ENCODE results near the gene SORCS2.

The SORCS2 gene

DNA sequence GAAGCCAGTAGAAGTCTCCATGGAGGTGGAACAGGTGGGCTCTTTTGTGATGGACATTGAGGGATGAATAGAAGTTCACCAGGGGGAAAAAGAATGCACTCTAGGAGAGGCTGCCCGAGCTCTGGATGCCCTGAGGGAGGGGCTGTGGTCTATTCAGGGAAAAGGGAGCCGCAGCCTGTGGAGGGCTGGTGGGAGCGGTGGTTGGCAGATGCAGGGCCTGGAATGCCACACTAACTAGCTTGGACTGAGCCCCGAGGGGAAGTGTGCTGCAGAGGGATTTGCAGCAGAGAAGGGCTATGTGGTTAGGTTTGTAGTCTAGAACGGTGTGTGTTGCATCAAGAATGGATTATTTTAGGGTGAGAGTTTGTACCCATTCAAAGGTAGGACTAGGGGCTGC is 271.9 kb downstream of the SORCS2 start:
- no peak for DNase-seq

DNA sequence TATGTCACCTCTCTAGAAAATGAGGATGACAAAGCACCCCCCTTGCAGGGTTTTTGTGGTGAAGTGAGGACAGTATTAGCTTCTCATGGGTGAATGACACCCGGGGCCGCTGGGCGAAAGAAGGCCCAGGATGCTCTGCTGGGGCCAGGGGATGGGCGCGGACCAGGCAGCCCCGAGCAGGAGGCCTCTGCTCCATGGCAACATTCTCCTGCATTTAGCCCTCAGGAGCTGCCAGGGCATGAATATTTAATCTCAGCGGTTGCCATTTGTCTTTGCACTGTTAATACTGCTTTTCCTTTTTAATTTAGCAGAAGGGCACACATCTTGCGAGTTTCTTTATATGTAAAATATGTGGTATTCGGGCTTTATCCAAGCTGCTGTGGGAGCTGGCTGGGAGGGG is 272.7 kb downstream of the SORCS2 start:
- DNase-seq, result no peak

DNA sequence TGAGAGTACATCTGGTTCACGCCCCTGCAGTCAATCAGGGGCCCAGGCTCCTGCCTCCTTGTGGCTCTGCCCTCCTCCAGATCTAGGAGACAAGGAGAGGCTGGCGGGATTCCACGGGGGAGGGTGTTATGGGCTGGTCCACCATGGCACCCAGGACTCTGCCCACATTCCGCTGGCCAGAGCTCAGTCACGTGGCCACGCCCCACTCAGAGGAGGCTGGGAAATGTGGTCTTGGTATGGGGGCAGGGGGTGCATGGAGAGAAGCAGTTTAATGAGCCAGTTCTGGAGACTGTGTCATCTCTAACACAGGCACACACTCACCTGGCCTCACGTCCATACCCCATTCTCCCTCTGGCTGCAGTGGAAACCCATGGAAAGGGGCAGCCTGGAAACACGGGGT is 273.9 kb downstream of the SORCS2 start:
- no peak for DNase-seq

DNA sequence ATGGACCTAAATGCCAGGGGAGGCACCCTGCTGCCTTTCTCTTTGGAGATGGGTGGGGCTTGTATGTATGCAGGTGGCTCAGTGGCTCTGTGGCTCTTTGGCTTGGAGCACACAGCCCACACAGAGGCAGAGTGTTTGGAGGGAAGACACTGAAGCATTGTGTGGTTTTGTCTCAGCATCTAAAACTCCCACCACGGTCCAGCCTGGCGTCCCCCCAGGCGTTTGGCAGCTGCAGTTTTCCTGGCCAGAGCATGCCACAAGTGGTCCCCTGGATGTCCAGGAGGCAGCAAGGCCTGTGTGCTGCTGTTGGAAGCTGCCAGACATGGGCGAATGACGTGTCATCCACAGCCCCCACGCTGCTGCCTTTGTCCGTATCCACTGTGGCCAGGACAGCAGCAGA is 274.6 kb downstream of the SORCS2 start:
- DNase-seq, result no peak

DNA sequence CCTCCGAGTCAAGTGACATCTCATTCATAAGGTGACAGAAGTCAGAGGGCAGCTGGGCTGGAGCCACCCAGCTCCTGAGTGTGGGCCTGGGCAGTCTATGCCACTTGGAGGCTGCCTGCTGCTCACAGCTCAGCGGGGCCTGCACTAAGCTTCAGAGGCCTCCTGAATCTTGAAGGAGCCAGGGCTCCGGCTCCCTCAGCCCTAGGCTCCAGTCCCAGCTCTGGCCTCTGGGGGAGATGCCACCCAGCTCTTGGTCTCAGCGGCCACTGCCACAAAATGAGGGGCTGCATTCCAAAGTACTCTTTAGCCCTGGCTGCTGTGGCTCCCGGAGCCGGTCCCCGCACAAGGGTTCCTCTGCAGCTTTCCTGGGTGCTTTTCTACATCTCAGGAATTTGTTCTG is 275.1 kb downstream of the SORCS2 start:
- DNase-seq, result no peak

DNA sequence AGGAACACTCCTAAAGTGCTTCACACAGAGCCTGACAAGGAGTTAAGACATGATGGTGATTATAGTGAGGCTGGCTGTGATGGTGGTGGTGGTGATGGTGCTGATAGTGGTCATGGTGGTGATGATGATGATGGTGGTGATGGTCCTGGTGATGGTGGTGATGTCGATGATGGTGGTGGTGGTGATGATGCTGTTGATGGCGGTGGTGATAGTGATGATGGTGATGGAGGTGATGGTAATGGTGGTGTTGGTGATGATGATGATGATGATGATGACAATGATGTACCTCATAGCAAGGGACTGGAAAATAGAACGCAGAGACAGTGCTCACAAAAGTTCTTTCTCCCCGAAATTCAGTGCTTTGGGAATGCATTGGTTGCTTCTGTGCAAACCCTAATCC is 276.7 kb downstream of the SORCS2 start:
- DNase-seq, result no peak

DNA sequence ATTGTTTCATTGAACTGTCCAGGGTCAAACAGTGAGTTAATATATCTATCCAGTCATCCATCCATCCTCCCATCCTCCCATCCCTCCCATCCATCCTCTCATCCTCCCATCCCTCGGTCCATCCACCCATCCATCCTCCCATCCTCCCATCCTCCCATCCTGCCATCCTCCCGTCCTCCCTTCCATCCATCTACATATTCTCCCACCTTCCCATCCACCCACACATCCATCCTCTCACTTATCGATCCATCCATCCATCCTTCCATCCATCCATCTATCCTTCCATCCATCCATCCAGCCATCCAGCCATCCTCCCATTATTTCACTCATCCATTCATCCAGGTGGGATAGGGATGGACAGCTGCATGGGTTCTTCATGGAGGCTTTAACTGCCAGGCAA is 277.8 kb downstream of the SORCS2 start:
- no peak for DNase-seq

DNA sequence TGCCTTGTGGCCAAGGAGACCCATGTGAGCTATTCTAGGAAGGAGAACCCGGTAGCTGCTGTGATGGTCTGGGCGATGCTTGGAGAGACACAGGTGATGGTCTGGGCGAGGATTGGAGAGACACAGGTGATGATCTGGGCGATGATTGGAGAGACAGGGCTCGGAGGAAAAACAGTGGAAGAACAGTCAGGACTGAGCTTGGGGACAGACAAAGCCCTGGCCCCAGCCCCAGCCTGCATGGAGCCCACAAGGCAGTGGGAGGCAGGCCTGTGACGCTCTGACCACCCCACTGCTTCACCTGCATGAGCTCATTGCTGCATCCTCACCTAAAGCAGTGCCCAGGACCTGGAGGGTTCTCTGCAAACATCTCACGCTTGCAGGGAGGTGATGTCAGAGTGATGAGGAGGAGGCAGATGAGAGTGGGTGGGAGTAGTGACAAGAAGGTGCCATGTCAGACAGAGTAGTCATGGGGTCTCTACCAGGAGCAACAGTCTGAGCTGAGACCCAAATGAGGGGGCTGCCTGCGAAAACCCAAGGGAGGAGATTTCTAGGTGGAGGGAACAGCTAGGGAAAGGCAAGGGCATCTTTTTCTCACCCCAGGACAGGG is 278.3 kb downstream of the SORCS2 start:
- no peak for DNase-seq

DNA sequence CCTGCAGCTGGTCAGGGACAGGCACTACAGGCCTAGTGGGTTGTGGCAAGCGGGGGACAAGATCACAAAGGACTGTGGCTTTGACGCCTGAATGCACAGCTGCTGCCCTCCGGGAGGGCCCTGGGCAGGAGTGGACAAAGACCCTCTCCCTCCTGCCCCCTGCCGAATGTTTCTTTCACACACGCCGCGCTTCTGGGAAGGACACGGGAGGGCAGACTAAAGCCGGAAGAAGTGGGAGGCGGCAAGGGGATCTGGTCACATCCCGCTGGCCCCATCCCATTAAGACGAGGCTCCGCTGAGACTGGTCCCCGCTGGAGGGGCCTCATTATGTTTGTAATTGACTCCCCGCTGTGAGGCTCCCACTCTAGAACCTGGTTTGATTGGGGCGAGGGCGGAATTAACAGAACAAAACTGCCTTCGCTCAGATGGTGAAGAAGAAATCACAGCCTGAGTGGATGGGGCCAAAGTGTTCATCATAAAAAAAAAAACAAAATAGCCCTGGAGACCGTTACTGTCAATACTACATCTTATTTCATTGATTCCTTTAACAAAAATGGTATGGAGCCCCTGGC is 280.2 kb downstream of the SORCS2 start:
- DNase-seq, result no peak

DNA sequence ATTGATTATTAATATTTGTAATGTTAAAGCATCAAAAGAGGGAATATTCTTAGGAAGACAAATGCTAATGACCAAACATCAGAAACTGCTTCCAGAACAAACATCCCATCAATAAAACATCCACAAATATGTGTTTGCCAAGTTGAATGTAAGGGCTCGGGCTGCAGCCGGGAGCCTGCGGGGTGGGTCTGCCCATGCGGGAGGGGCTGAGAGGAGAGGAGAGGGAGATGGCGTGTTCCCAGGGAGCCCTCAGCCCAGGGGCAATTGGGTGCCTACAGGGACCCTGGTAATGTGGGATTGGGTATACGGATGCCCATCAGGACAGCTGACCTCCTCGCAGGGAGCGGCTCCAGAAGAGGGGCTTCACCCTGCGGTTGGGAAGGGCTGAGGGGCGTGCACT is 280.7 kb downstream of the SORCS2 start:
- no peak for DNase-seq

DNA sequence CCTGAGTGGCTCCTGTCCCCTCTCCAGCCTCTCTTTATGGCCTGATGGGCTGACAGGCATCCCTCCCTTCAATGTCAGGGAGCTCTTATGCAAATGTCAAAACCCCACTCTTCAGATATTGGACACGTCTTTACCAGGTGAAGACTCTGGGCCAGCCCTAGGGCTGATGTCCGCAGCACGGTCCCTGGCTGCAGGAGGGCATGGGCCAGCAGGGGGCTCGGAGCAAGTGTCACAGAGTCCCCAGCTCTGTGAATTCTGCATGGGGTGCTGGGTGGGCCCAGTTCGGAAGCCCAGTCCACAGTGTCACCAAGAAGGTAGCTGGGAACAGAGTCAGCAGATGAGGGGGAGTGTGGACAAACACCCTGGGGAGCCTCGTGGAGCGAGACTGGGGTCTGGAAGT is 282.0 kb downstream of the SORCS2 start:
- no peak for DNase-seq

DNA sequence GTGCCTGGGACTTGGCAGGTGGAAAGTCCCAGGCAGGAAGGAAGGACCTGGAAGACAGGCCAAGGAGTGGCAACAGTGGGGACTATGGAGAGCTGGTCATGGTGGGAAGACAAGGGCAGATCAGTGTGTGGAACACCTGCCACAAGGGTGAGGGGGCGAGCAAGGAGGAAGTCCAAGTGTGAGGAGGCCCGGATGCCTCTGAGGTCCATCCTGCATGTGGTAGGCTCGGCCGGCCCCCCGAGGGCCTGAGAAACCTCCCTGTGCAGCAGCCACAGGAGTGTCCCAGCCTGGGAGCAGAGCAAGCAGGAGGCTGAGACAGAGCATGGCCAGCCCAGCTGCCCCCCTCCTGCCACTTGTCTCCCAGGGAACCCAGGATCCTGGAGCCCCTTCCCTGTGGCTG is 282.9 kb downstream of the SORCS2 start:
- DNase-seq, result no peak

DNA sequence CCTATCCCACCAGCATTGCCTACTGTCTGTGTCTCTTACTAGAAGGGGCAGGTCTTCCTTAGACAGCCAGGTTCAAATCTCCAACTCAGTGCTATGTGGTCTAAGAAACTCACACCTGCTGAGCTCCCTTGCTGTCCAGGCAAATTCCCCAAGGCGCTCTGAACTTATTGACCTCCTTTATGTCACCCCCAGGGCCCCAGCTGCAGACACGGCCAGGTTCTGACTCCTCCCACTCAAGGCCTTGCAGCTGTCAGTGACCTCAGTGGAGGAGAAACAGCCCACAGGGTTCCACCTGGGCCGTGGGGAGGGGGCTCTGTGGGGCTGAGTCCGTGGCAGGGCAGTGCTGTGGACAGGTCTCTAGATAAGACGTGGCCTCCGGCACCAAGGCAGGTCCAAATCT is 284.5 kb downstream of the SORCS2 start:
- DNase-seq, result no peak

DNA sequence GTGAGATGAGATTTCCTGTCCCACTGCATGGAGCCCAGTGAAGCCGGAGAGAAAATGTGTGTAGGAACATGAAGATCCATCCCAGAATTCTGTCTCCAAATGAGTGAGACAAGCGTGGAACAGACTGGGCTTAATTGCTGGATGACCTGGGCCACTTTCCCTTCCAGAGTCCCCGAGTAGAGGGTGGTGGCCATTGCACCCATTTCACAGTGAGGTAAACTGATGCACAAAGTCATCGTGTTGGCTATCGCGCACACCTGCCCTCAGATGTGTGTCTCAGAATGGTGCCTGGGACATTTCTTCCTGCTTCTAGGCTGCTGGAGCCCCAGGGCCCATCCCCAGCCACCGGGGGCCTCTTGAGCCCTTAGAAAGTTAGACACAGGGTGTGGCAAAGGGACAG is 285.4 kb downstream of the SORCS2 start:
- no peak for DNase-seq

DNA sequence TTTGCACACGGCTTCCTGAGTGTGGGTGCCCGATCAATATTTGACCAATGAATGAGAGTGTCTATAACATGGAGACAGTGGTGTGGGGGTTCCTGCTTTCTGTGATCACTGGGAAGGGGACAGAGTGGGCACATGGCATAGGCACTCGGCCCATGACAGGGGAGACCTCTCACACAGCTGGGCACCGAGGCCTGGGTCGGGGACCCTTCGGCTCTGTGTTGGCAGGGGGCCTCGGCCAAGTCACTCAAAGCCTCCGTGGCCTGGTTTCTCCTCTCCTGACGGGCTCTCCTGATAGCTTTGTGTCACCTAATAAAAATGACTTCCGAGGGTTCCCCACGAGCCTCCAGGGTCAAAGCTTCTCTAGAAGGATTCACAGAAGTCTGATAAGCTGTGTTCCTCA is 286.3 kb downstream of the SORCS2 start:
- DNase-seq, result no peak

DNA sequence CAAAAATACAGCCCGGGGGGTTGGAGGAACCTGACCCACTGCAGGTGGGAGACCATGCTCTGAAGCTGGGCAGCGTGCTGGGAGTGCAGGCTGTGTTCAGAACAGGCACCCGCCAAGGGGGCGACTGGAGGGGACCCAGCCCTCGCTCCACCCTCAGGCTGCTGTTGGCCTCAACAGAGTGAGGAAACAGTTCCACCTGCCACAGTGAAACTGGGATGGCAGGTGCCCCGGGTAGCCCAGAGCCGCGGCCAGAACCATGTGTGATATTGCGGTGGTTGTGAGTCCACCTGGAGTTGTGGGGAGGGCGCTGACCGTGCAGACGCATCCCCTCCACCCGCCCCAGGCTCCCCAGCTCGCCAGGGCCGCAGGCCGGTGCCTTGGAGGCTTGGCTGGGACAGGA is 288.1 kb downstream of the SORCS2 start:
- DNase-seq, result no peak

DNA sequence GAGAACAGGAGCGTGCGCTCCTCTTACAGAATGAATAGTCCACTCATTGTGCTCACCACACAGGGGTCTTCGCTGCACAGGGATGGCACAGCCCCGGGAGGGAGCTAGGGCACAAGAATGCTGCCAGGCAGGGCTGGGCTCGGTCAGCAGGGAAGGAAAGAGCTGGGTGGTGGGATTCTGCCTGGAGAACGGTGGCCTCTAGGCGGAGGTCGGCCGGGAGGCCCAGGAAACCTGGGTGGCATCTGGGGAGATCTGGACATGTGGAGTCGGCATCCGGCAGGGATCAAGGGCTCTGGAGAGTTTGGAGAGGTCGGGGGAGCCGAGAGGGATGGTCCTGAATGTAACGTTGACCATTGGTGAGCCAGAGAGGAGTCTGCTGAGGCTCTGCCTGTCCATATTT is 288.9 kb downstream of the SORCS2 start:
- no peak for DNase-seq

DNA sequence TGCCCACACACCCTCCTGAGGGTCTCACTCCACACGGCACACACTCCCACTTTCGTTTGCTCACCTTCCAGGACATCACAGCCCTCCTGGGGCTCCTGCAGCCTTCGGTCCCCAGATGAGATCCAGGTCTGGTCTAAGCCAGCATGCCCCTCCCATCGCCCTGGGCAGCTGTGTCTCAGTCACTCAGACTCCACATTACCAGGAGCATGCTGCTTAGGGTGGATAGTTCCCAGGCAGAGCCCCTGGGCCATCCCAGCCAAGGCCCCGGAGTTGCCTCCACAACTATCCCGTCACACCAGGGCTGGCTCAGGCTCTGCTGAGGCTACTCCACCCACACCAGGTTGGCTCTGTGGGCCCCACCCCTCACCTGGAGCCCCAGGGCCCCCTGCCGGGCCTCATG is 292.8 kb downstream of the SORCS2 start:
- no peak for DNase-seq

DNA sequence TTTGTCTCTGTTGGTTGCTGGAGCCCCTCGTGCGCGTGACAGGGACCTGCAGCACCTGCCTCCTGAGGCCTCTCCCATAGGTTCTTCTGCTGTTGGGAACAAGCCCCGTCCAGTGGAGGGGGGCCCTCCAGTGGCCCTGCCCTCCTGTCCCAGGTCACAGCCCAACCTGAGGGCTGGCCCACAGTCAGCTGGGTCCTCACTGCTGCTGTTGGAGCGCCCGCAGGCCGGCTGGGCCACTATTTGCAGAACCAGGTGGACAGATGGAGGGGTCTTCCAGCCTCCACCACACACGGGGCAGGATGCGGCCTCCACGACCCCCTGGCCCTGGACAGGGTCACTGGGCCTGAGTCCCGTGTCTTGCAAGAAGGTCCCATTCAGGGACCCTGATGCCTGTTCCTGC is 293.8 kb downstream of the SORCS2 start:
- no peak for DNase-seq

DNA sequence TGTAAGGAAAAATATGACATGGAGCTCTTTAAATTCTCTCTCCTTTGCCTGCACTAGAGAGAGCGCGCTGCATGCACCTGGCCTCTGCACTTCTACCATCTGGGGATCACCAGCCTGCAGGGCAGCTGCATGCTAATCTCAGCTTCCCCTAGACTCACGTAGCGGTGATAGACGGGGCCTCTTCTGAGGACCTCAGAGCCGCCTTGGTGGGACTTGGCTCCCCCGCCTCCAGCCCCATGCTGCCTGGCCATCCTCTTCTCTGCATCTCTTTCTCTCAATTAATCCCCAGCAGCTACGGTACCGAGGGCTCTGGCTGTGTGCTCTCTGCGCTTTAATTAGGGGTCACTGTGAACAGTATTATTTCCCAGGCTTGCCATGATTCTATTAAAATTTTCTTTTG is 295.2 kb downstream of the SORCS2 start:
- DNase-seq, result no peak

DNA sequence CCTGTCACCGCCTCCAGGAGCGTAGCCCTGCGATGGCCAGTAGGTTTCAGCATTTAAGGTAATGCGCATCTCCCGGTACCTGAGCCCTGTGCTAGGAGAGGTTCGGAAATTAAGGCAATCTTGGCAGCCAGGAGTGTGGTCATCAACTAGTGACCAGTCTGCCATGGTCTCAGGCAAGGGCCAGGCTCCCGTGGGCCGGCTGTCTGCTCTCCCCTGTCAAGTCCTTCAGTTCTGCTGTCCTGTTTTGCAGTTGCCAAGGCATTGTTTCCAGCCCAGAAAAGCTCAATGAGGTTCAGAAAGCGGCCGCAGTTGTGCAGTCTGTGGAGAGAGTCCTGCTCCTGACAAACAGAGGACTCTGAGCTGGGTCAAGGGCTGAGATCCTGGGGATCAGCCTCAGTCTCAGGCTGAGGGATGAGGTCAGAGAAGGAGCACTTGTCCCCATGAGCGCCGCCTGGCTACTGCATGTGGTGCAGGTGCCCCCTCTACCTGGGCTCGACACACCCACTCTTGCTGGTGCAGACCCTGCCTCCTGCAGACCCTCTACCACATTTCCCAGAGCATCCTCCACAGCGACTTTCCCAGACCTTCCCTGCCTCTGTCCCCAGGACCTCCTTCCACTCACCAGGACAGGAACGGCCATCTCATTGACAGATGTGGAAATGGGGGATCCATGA is 295.8 kb downstream of the SORCS2 start:
- no peak for DNase-seq

DNA sequence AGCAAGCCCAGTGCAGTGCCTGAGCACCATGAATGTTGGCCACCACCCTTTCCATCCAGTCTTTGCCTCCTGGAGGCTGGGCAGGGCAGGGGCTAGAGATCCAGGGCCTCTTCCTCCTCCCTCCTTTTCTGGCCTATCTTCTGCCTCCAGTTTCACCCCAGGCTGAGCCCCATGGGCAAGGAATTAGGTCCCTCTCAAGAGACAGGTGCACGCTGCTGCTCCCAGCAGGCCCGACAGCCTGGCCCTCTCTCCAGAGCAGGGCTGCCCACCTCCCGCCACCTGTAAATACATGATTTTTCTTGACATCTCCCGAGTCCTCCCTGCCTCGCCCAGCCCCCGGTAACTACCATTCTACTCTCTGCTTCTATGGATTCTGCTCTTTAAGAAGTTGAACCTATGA is 299.6 kb downstream of the SORCS2 start:
- no peak for DNase-seq

DNA sequence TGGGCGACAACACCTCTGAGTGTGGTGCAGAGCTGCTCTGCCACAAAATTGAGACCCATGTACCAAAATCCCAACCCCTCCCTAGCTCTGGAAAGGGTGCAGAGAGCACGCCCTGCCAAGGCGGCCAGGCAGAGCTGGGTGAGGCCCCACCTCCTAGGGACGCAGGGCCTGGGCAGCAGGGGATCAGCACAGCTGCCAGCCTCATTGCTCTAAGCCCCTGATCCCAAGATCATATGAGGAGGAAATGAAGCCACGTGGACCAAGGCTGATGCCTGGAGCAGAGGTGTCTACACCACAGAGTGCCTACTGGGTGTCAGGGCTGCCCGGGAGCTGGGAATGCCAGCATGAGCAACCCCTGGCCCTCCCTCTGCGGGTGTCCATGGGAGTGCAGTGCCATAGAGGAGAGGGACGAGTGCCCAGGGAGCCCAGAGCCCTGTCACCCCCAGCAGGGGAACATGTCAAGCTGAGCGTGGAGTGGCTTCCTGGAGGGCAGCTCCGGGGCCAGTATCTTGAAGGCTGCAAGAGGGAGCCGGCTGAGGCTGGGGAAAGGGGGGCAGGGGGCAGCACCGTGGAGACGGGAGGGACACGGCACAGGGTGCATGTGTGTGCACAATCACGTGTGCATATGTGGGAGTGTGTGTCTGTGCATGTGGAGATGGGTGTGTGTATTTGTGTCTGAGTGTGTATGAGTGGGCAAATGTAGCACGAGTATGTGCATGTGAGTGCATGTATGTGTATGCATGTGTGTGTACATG is 306.3 kb downstream of the SORCS2 start:
- no peak for DNase-seq

DNA sequence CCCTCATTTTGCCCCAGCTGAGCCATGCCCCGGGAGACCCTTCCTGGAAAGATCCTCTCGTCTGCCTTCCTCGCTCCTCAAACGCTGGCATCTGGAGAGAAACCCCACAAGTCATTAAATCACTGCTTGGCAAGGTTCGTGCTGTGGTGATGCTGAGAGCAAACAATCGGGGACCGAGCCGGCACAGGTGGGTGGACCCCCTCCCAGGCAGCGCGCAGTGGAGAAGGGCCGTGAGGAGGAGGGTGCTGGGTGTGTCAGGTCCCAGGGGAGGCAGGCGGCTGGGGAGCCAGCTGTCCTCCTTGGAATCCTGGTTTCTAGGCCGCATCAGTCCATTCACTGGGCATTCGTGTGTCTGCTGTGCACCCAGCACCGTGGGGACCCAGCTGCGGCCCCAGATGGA is 307.3 kb downstream of the SORCS2 start:
- no peak for DNase-seq
